Esophagus muscularis mucosa (tissue), 4 donors: ENCODE measurements around the gene RPAP3. TPM values are rescaled to one million over a fixed set of nuclear protein-coding genes. Genes with fewer than 3 reads are reported as not detected.

Source experiments
- DNase-seq: peaks from one replicate; pipeline ENCODE4 v3.0.0-alpha.2; 2017; ENCODE audit errors: extremely low spot score
- H3K27ac ChIP-seq, 4 donors: fragments of 200-600 bp; sonication (generic); replicated peaks in 1 of 4; 1 replicate in 3 of 4; 2 replicates in 1 of 4; pipeline ENCODE4 v1.5.1; 2016 to 2019; ENCODE audit warnings: mild to moderate bottlenecking in 1 of 4
- H3K27me3 ChIP-seq, 4 donors: fragments of 200-600 bp; sonication (generic); one replicate each; pipeline versions ENCODE4 v1.5.1 to v1.6.0; 2016 to 2019
- H3K36me3 ChIP-seq, 4 donors: fragments of 200-600 bp; sonication (generic); one replicate each; pipeline ENCODE4 v1.5.1; 2016 to 2019
- H3K4me1 ChIP-seq, 4 donors: fragments of 200-600 bp; sonication (generic); one replicate each; pipeline ENCODE4 v1.5.1; 2016 to 2019
- H3K4me3 ChIP-seq, 4 donors: fragments of 200-600 bp; sonication (generic); 1 replicate in 2 of 4; 2 replicates in 2 of 4; pipeline ENCODE4 v1.5.1; 2016 to 2019; ENCODE audit warnings: mild to moderate bottlenecking in 4 of 4, moderate library complexity in 1 of 4
- H3K9me3 ChIP-seq, 4 donors: fragments of 200-600 bp; sonication (generic); 1 replicate in 3 of 4; 2 replicates in 1 of 4; pipeline ENCODE4 v1.5.1; 2016 to 2019
- EP300 ChIP-seq: sonication (generic); formaldehyde crosslinking; IDR thresholded peaks from one replicate; pipeline ENCODE4 v1.6.1; 2017; ENCODE audit warnings: antibody characterized with exemption
- POLR2A ChIP-seq: fragments of 450-650 bp; IDR thresholded peaks from one replicate; pipeline ENCODE4 v1.6.1; 2017; ENCODE audit warnings: antibody characterized with exemption, moderate library complexity, mild to moderate bottlenecking, low read depth
- POLR2AphosphoS5 ChIP-seq, 2 donors: sonication (generic); formaldehyde crosslinking; IDR thresholded peaks; one replicate each; pipeline ENCODE4 v1.6.1; 2017; ENCODE audit warnings: antibody characterized with exemption in 2 of 2
- WGBS: methylation state at CpG from one replicate; pipeline ENCODE4 v1.1.5; 2018; 5-methylcytosine and 5-hydroxymethylcytosine counted together
- intact Hi-C: fragments of 100-400 bp; cut with DNase I; formaldehyde crosslinking; loops from one replicate; pipeline ENCODE4 v1.15.1; 2023
- total RNA-seq, 4 donors: library from RNA; depleted of rRNA; stranded (reverse); fragments of >200 nt; gene quantifications; one replicate each; pipeline versions ENCODE4 v1.1.0 to v1.2.1, GENCODE V29; 2016
- TF ChIP-seq, protein P1 (sequence below), 3 experiments: fragments of 200-600 bp in 2 of 3; fragments of 450-650 bp in 1 of 3; sonication (generic) in 2 of 3; IDR thresholded peaks; one replicate each; pipeline ENCODE4 v1.5.1; 2017 to 2019; ENCODE audit warnings: antibody characterized with exemption in 3 of 3, mild to moderate bottlenecking in 2 of 3, moderate library complexity in 1 of 3

Gene RPAP3
- total RNA-seq, 4 donors from 2014 or later, result 10.3 to 17.9 (median 13.5) TPM

DNA sequence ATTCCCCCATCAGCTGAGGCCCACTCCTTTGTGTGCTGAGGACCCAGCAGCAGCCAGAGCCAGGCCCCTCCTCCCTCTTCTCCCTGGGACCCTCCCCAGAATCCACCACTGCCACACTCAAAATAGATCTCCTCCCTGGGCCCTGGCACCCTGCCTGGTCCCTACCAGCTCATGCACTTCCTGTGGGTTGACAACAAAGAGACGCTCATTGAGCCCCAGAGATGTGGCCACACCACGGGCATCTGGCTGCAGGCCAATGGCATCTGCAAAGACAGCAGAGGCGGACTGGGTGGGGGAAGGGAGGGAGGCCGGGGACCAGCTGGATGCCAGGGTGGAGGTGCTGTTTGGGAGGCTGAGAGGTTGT lies 35.5 kb upstream of the RPAP3 start:
- H3K9me3 ChIP-seq, result no peaks in the 10 kb centered on the region
- DNase-seq, result no peak
- peak overlapping the region in 2 of 4 donors; percentile 28 to 64 for H3K27ac ChIP-seq
- 35% methylated on average over 4 of the region's 4 CpGs for WGBS
- TF ChIP-seq POLR2AphosphoS5 (IDR thresholded peaks at IDR 0.05) (peak in 1 of 2 donors; percentile 15), POLR2A (no peak), EP300 (no peak)
- TF ChIP-seq, protein P1, sequence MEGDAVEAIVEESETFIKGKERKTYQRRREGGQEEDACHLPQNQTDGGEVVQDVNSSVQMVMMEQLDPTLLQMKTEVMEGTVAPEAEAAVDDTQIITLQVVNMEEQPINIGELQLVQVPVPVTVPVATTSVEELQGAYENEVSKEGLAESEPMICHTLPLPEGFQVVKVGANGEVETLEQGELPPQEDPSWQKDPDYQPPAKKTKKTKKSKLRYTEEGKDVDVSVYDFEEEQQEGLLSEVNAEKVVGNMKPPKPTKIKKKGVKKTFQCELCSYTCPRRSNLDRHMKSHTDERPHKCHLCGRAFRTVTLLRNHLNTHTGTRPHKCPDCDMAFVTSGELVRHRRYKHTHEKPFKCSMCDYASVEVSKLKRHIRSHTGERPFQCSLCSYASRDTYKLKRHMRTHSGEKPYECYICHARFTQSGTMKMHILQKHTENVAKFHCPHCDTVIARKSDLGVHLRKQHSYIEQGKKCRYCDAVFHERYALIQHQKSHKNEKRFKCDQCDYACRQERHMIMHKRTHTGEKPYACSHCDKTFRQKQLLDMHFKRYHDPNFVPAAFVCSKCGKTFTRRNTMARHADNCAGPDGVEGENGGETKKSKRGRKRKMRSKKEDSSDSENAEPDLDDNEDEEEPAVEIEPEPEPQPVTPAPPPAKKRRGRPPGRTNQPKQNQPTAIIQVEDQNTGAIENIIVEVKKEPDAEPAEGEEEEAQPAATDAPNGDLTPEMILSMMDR (IDR thresholded peaks at IDR 0.05), result no peak
- intact Hi-C loops, result loop anchor here (5.0 kb wide), 1 partner anchor 36 kb away; no protein-coding TSS in a partner anchor
- H3K4me3 ChIP-seq, result no peak overlapping the region
- peaks cover 0 to 24% (median 0%) of the 10 kb centered on the region in 4 donors for H3K36me3 ChIP-seq
- H3K4me1 ChIP-seq, result peaks cover 50 to 58% (median 56%) of the 10 kb centered on the region in 4 donors
- no peaks in the 10 kb centered on the region for H3K27me3 ChIP-seq

DNA sequence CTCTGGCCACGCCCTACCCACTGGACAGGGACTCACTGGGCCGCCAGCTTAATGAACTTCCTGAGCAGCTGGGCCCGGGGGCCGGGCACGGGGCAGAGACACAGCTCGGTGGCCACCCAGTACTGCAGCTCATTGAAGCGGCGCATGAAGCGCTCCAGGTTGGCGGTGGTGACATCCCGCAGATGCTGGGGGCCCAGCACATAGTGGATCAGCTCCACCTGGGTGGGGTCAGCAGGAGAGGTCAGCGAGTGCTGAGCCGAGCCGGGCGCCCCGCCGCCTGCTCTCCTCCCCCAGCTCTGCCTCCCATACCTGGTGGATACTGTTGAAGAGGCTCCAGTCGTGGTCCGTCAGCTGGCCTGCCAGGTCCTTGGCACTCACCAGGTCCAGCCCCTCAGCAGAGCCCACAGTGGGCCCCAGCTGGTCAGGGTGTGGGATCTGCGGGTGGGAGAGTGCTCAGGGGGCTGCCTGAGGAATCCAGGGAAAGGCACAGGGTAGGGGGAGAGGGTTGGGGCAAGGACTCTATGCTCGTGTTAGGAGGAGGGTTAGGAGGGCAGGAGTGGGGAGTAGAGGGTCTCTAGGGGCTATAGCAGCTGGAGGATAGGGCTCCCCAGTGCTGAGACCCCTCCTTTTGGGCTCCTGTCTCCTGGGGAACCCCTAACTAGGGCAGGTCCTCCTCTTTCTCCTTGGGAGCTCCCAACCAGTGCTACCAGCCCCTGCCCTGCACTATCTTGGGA lies 34.9 kb upstream of the RPAP3 start:
- Histone ChIP-seq H3K9me3 (no peaks in the 10 kb centered on the region), H3K27me3 (no peaks in the 10 kb centered on the region), H3K4me3 (peak overlapping the region in 1 of 4 donors; percentile 6), H3K27ac (peak overlapping the region; percentile 26 to 64 (median 34)), H3K36me3 (peaks cover 0 to 18% (median 0%) of the 10 kb centered on the region in 4 donors), H3K4me1 (peaks cover 55 to 63% (median 61%) of the 10 kb centered on the region in 4 donors)
- intact Hi-C loops, result loop anchor here (5.0 kb wide), 1 partner anchor 37 kb away; no protein-coding TSS in a partner anchor
- DNase-seq, result no peak
- WGBS, result 86% methylated on average over 5 of the region's 21 CpGs
- TF ChIP-seq EP300, result no peak
- no peak for TF ChIP-seq POLR2AphosphoS5 (IDR thresholded peaks at IDR 0.05)
- TF ChIP-seq POLR2A, result no peak
- TF ChIP-seq, protein P1 (IDR thresholded peaks at IDR 0.05), result no peak

DNA sequence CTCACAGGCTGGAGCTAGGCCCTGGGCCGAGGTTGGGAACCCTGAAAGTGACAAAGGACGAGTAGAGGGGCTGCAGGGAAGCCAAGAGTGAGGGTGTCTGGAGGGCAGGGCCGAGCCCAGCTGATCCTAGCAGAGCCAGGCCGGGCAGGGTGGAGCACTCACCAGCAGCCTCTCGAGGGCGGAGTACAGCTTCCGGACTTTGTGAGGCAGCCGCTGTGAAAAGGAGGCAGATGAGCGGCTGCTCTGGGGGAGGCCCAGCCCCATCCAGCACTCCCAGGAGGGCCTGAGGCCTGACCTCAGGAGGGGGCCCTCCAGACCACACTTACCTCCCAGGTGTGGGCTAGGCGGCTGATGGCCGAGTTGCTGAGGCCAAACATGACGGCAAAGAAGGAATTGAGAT lies 34.1 kb upstream of the RPAP3 start:
- no peaks in the 10 kb centered on the region for H3K27me3 ChIP-seq
- no peak overlapping the region for H3K4me3 ChIP-seq
- peaks cover 0 to 13% (median 0%) of the 10 kb centered on the region in 4 donors for H3K36me3 ChIP-seq
- no peaks in the 10 kb centered on the region for H3K9me3 ChIP-seq
- intact Hi-C loops, result loop anchor here (5.0 kb wide), 1 partner anchor 37 kb away; no protein-coding TSS in a partner anchor
- peaks cover 63 to 71% (median 69%) of the 10 kb centered on the region in 4 donors for H3K4me1 ChIP-seq
- 84% methylated on average over 3 of the region's 12 CpGs for WGBS
- peak overlapping the region in 3 of 4 donors; percentile 26 to 64 (median 40) for H3K27ac ChIP-seq
- TF ChIP-seq POLR2AphosphoS5 (IDR thresholded peaks at IDR 0.05), result peak in 1 of 2 donors; percentile 20
- no peak for TF ChIP-seq EP300
- TF ChIP-seq, protein P1 (IDR thresholded peaks at IDR 0.05), result no peak
- no peak for TF ChIP-seq POLR2A
- no peak for DNase-seq

DNA sequence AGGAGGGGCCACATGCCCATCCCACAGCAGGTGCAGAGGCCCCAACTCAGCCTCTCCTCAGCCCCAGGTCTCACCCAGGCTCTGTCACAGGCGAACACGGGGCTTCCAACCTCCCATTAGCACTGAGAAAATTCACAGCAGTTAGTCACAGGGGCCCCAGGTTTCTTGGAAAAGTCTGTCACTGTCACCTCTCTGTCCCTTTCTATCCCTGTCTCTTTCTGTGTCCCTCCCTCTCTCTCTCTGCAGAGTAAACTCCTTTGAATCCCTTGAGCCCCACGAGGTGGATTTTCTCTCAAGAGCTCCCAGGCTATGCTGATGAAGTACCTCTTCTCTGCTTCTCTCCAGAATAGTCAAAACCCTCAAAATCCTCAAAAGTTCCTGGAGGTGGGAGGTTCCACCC lies 33.5 kb upstream of the RPAP3 start:
- 93% methylated on average over 3 of the region's 3 CpGs for WGBS
- intact Hi-C loops, result no loop called here

More for the DNA sequence above, 33.5 kb upstream of the RPAP3 start:
- H3K4me3 ChIP-seq, result no peak overlapping the region
- peaks cover 70 to 78% (median 76%) of the 10 kb centered on the region in 4 donors for H3K4me1 ChIP-seq
- H3K36me3 ChIP-seq, result peaks cover 0 to 13% (median 0%) of the 10 kb centered on the region in 4 donors
- TF ChIP-seq POLR2AphosphoS5 (IDR thresholded peaks at IDR 0.05), result no peak
- TF ChIP-seq, protein P1 (IDR thresholded peaks at IDR 0.05), result no peak
- no peaks in the 10 kb centered on the region for H3K9me3 ChIP-seq
- DNase-seq, result no peak
- peak overlapping the region; percentile 77 to 86 (median 82) for H3K27ac ChIP-seq
- no peaks in the 10 kb centered on the region for H3K27me3 ChIP-seq
